H1 (cell line): ENCODE data around the gene ENO3. TPM values are rescaled to one million over a fixed set of nuclear protein-coding genes. Genes with fewer than 3 reads are reported as not detected.

ENCODE experiments used
- CTCF ChIA-PET: fragments of 300-600 bp; sonication (Branson Sonifier 250); formaldehyde crosslinking; loops from one replicate; lab custom pipeline; 2021; ENCODE audit not compliant: partially characterized antibody; lab: Charles Lee
- POLR2A ChIA-PET: fragments of 300-600 bp; sonication (Branson Sonifier 250); formaldehyde crosslinking; loops from one replicate; lab custom pipeline; 2021; ENCODE audit warnings: inconsistent platforms; ENCODE audit not compliant: partially characterized antibody; lab: Charles Lee
- DNase-seq, 2 experiments: peaks; one replicate each; pipeline versions ENCODE4 v3.0.0 to v3.0.0-alpha.2; 2010 to 2022; ENCODE audit warnings: low spot score in 2 of 2, low read depth in 1 of 2, mixed read lengths in 1 of 2
- FAIRE-seq: peaks from 2 replicates; lab custom pipeline; 2011; peaks lifted over from hg19 to GRCh38; lab: Jason Lieb, UNC
- H2AFZ ChIP-seq: 2 replicates; pipeline ENCODE4 v1.8.1; 2012; ENCODE audit warnings: low read length, inconsistent platforms
- H2AK5ac ChIP-seq: 2 replicates; pipeline ENCODE4 v1.6.1; 2013; ENCODE audit warnings: low read depth, low read length
- H2BK120ac ChIP-seq: replicated peaks from 2 replicates; pipeline ENCODE3; 2013; ENCODE audit warnings: low read depth, low read length, inconsistent platforms
- H2BK12ac ChIP-seq: 2 replicates; pipeline ENCODE4 v1.6.1; 2013; ENCODE audit warnings: low read depth, low read length
- H2BK15ac ChIP-seq: 2 replicates; pipeline ENCODE4 v1.6.1; 2013; ENCODE audit warnings: low read length
- H2BK20ac ChIP-seq: 2 replicates; pipeline ENCODE4 v1.6.1; 2013; ENCODE audit warnings: low read length
- H2BK5ac ChIP-seq: 2 replicates; pipeline ENCODE4 v1.6.1; 2013; ENCODE audit warnings: low read depth, low read length
- H3K14ac ChIP-seq: 2 replicates; pipeline ENCODE4 v1.6.1; 2013; ENCODE audit warnings: inconsistent platforms; ENCODE audit not compliant: insufficient read length
- H3K18ac ChIP-seq: 2 replicates; pipeline ENCODE4 v1.6.1; 2013; ENCODE audit warnings: low read length; ENCODE audit errors: extremely low read depth
- H3K23ac ChIP-seq: 2 replicates; pipeline ENCODE4 v1.6.1; 2013; ENCODE audit warnings: inconsistent platforms; ENCODE audit not compliant: insufficient read length
- H3K23me2 ChIP-seq: 2 replicates; pipeline ENCODE4 v1.6.1; 2013; ENCODE audit warnings: low read depth, low read length
- H3K27ac ChIP-seq: 2 replicates; pipeline ENCODE4 v1.6.1; 2011; ENCODE audit warnings: low read depth, low read length, inconsistent platforms
- H3K27me3 ChIP-seq, 4 experiments: replicated peaks in 1 of 4; 1 replicate in 1 of 4; 2 replicates in 3 of 4; pipeline versions ENCODE4 v1.6.1 to v1.8.1; 2011 to 2013; ENCODE audit warnings: low read length in 3 of 4, mild to moderate bottlenecking in 3 of 4, inconsistent platforms in 2 of 4, mixed read lengths in 2 of 4, moderate library complexity in 1 of 4; ENCODE audit not compliant: control insufficient read depth in 3 of 4, insufficient read depth in 3 of 4; ENCODE audit errors: extremely low read depth in 1 of 4
- H3K36me3 ChIP-seq, 4 experiments: 2 replicates each; pipeline versions ENCODE4 v1.6.1 to v1.8.1; 2011 to 2013; ENCODE audit warnings: mild to moderate bottlenecking in 4 of 4, low read length in 3 of 4, moderate library complexity in 2 of 4, control low read depth in 1 of 4, inconsistent platforms in 1 of 4; ENCODE audit not compliant: insufficient read depth in 4 of 4, control insufficient read depth in 2 of 4
- H3K4ac ChIP-seq: replicated peaks from 2 replicates; pipeline ENCODE3; 2013; ENCODE audit warnings: low read length, low read depth, mixed read lengths, inconsistent platforms; ENCODE audit not compliant: insufficient read length
- H3K4me1 ChIP-seq, 4 experiments: replicated peaks in 1 of 4; 1 replicate in 1 of 4; 2 replicates in 3 of 4; pipeline versions ENCODE4 v1.6.1 to v1.8.1; 2011 to 2013; ENCODE audit warnings: low read length in 3 of 4, inconsistent platforms in 2 of 4, mixed read lengths in 1 of 4; ENCODE audit not compliant: insufficient read depth in 4 of 4, control insufficient read depth in 3 of 4
- H3K4me2 ChIP-seq, 2 experiments: 2 replicates each; pipeline versions ENCODE4 v1.6.1 to v1.8.1; 2011 to 2013; ENCODE audit warnings: low read depth in 2 of 2, low read length in 2 of 2, control low read depth in 1 of 2, inconsistent platforms in 1 of 2, mild to moderate bottlenecking in 1 of 2; ENCODE audit not compliant: insufficient read depth in 1 of 2
- H3K4me3 ChIP-seq, 4 experiments: fragments of 200-600, 300-600 bp in 1 of 4; sonication (generic), shearing (Covaris generic), sonication (Bioruptor Twin) in 1 of 4; 2 replicates each; pipeline versions ENCODE4 v1.5.1 to v1.8.1; 2011 to 2016; ENCODE audit warnings: low read length in 4 of 4, low read depth in 3 of 4, control low read depth in 2 of 4, inconsistent platforms in 2 of 4, mild to moderate bottlenecking in 2 of 4, mixed read lengths in 1 of 4, moderate library complexity in 1 of 4; ENCODE audit not compliant: insufficient read depth in 2 of 4; ENCODE audit errors: extremely low read depth in 1 of 4
- H3K56ac ChIP-seq: replicated peaks from 2 replicates; pipeline ENCODE3; 2013; ENCODE audit warnings: low read depth, mild to moderate bottlenecking, mixed read lengths, low read length, inconsistent platforms; ENCODE audit not compliant: insufficient read length
- H3K79me1 ChIP-seq: 2 replicates; pipeline ENCODE4 v1.6.1; 2013; ENCODE audit warnings: low read depth, low read length, control low read depth
- H3K79me2 ChIP-seq, 2 experiments: 2 replicates each; pipeline versions ENCODE4 v1.6.1 to v1.8.1; 2012 to 2013; ENCODE audit warnings: low read length in 2 of 2, mild to moderate bottlenecking in 2 of 2, inconsistent platforms in 1 of 2; ENCODE audit not compliant: insufficient read depth in 2 of 2, control insufficient read depth in 1 of 2
- H3K9ac ChIP-seq, 4 experiments: replicated peaks in 1 of 4; 1 replicate in 1 of 4; 2 replicates in 3 of 4; pipeline versions ENCODE4 v1.6.1 to v1.8.1; 2011 to 2013; ENCODE audit warnings: low read depth in 3 of 4, low read length in 3 of 4, control low read depth in 2 of 4, mild to moderate bottlenecking in 2 of 4, moderate library complexity in 2 of 4, inconsistent platforms in 1 of 4; ENCODE audit errors: extremely low read depth in 1 of 4
- H3K9me3 ChIP-seq, 2 experiments: 2 replicates each; pipeline versions ENCODE4 v1.6.1 to v1.8.1; 2012 to 2013; ENCODE audit warnings: mild to moderate bottlenecking in 2 of 2, moderate library complexity in 2 of 2, control low read depth in 1 of 2, inconsistent platforms in 1 of 2, low read depth in 1 of 2, low read length in 1 of 2, mixed read lengths in 1 of 2; ENCODE audit not compliant: insufficient read depth in 2 of 2
- H4K20me1 ChIP-seq, 2 experiments: replicated peaks in 1 of 2; 2 replicates each; pipeline versions ENCODE3 to v1.8.1; 2011 to 2013; ENCODE audit warnings: inconsistent platforms in 2 of 2, low read length in 2 of 2, mild to moderate bottlenecking in 1 of 2; ENCODE audit not compliant: insufficient read depth in 2 of 2, control insufficient read depth in 1 of 2
- H4K5ac ChIP-seq: 2 replicates; pipeline ENCODE4 v1.6.1; 2013; ENCODE audit warnings: low read length, low read depth, mixed read lengths, inconsistent platforms; ENCODE audit not compliant: insufficient read length
- H4K8ac ChIP-seq: 2 replicates; pipeline ENCODE4 v1.8.0; 2013; ENCODE audit warnings: mild to moderate bottlenecking, moderate library complexity, low read length, inconsistent platforms; ENCODE audit not compliant: insufficient read depth; ENCODE audit errors: extremely low read depth
- H4K91ac ChIP-seq: replicated peaks from 2 replicates; pipeline ENCODE3; 2013; ENCODE audit warnings: low read length, mixed read lengths, inconsistent platforms; ENCODE audit not compliant: insufficient read length
- ASH2L ChIP-seq: fragments of 200-600, 300-600 bp; sonication (generic); IDR thresholded peaks from one replicate; pipeline ENCODE4 v1.7.1; 2017; ENCODE audit warnings: low read length
- BRCA1 ChIP-seq: IDR thresholded peaks from 2 replicates; pipeline ENCODE4 v1.6.1; 2012; ENCODE audit warnings: low read depth, low read length, improper control_type of control experiment
- CTBP2 ChIP-seq: IDR thresholded peaks from 2 replicates; pipeline ENCODE4 v1.7.0; 2011; ENCODE audit warnings: borderline replicate concordance, mild to moderate bottlenecking, moderate library complexity, mixed read lengths, low read length; ENCODE audit not compliant: insufficient read depth, insufficient read length
- KDM4A ChIP-seq: IDR thresholded peaks from one replicate; pipeline ENCODE4 v1.7.1; 2012; ENCODE audit warnings: low read depth, mild to moderate bottlenecking, moderate library complexity, low read length, inconsistent platforms; ENCODE audit not compliant: severe bottlenecking
- POLR2A ChIP-seq, 2 experiments: IDR thresholded peaks; 1 replicate in 1 of 2; 2 replicates in 1 of 2; pipeline ENCODE4 v1.6.1; 2011; ENCODE audit warnings: low read depth in 2 of 2, low read length in 2 of 2, mild to moderate bottlenecking in 2 of 2; ENCODE audit errors: control extremely low read depth in 1 of 2
- RBBP5 ChIP-seq: IDR thresholded peaks from 2 replicates; pipeline ENCODE4 v1.7.1; 2012; ENCODE audit warnings: low read depth, mild to moderate bottlenecking, inconsistent platforms, low read length, moderate library complexity, borderline replicate concordance
- RFX5 ChIP-seq: IDR thresholded peaks from 2 replicates; pipeline ENCODE4 v1.6.1; 2011; ENCODE audit warnings: low read depth, low read length, improper control_type of control experiment, borderline replicate concordance
- TAF7 ChIP-seq: optimal IDR thresholded peaks from 2 replicates; pipeline ENCODE3; 2011; ENCODE audit warnings: low read depth, mild to moderate bottlenecking, inconsistent platforms, low read length, moderate library complexity, borderline replicate concordance
- WGBS, 2 experiments: shearing (Covaris generic) in 1 of 2; methylation state at CpG; one replicate each; pipeline versions ENCODE4 v1.1.6 to v1.1.7; 2013 to 2015; ENCODE audit warnings: low lambda C conversion rate in 2 of 2, mixed read lengths in 2 of 2, inconsistent platforms in 1 of 2, low coverage in 1 of 2, missing lambda C conversion rate in 1 of 2; ENCODE audit not compliant: insufficient replicate concordance in 2 of 2, insufficient coverage in 1 of 2, insufficient read length in 1 of 2; ENCODE audit errors: extremely low coverage in 1 of 2, missing lambda C conversion rate in 1 of 2; 5-methylcytosine and 5-hydroxymethylcytosine counted together
- polyA plus RNA-seq, 7 experiments: library from polyadenylated mRNA; depleted of rRNA in 3 of 7; stranded (reverse) in 5 of 7; unstranded in 2 of 7; fragments of >200 nt in 5 of 7; fragments of 200-250 nt in 2 of 7; gene quantifications; 1 replicate in 5 of 7; 2 replicates in 1 of 7; 4 replicates in 1 of 7; pipeline versions ENCODE4 v1.2.1 to v1.2.3, GENCODE V29; 2011 to 2013; ENCODE audit warnings: missing spikeins in 2 of 7, mixed read lengths in 2 of 7
- total RNA-seq: library from RNA; stranded (reverse); fragmentation: NEBNext Ultra II Directional; extraction: Animal tissue kit (Norgen Biotek cat#: 25700); gene quantifications from 2 replicates; pipeline ENCODE4 v1.2.1, GENCODE V29; 2021

ENO3 gene
- total and polyA plus RNA-seq, 2 of the 8 experiments (the other 6 are each of a cell fraction or from before 2014, with no cell fraction given), result 25.0 to 25.7 TPM

- Histone ChIP-seq H4K91ac (peak overlapping the region; percentile 95), H3K4me2 (peak overlapping the region; percentile 95 to 97), H2BK120ac (no peak overlapping the region), H2BK12ac (peak overlapping the region; percentile 43; the same call in 1 of the 2 replicates), H2AK5ac (no peak overlapping the region), H3K36me3 (peaks cover 0 to 19% (median 15%) of the 10 kb centered on the region in 4 experiments; a peak in 7 of 8 replicates), H3K18ac (peak overlapping the region; percentile 93), H3K27ac (peak overlapping the region; percentile 79), H4K20me1 (peaks cover 14 to 16% of the 10 kb centered on the region in 2 experiments), H3K4me3 (peak overlapping the region; percentile 69 to 97 (median 80)), H3K23me2 (peaks cover 14% of the 10 kb centered on the region), H2BK15ac (peak overlapping the region; percentile 88; the same call in 1 of the 2 replicates), H3K9me3 (no peaks in the 10 kb centered on the region), H2BK20ac (no peak overlapping the region), H2BK5ac (peak overlapping the region; percentile 95; the same call in 1 of the 2 replicates), H3K27me3 (no peaks in the 10 kb centered on the region), H3K14ac (no peak overlapping the region), H3K9ac (peak overlapping the region in 3 of 4 experiments; percentile 13 to 76 (median 58); a peak in 5 of 7 replicates), H3K4ac (peak overlapping the region; percentile 88), H4K5ac (peak overlapping the region; percentile 87), H3K56ac (peak overlapping the region; percentile 34), H3K4me1 (peaks cover 4 to 17% (median 12%) of the 10 kb centered on the region in 4 experiments), H2AFZ (no peak overlapping the region), H4K8ac (peak overlapping the region; percentile 85), H3K79me2 (peaks cover 8 to 30% of the 10 kb centered on the region in 2 experiments), H3K23ac (no peak overlapping the region), H3K79me1 (0 out of 2 replicates have a peak, but pooled peaks cover 2% of the 10 kb centered on the region)
- DNase-seq, result peak in 1 of 2 experiments; percentile 77
- WGBS, 2 experiments, result 1% methylated on average over 35 of the region's 52 CpGs; no CpG with 5 or more reads in 1 of the 2 experiments
- ChIA-PET POLR2A (interaction anchor here (0.7 to 32.4 kb wide), 10 partner anchors 3 to 241 kb away, joined by 3 to 987 read pairs (median 4); partner anchors contain the start of genes ENO3, GP1BA, PFN1 and RNF167), CTCF (interaction anchor here (1.0 to 2.1 kb wide), 5 partner anchors 10 to 111 kb away, joined by 3 to 5 read pairs (median 4); partner anchors contain the start of genes RNF167 and SLC25A11)
- TF ChIP-seq TAF7, result peak; percentile 36
- TF ChIP-seq BRCA1, result no peak
- TF ChIP-seq POLR2A (IDR thresholded peaks at IDR 0.05; ENCODE audit: control extremely low read depth in 1 of 2, low read depth in 2 of 2, low read length in 2 of 2), result peak in 1 of 2 experiments; percentile 50; a peak in 1 of 3 replicates
- TF ChIP-seq ASH2L, result peak; percentile 49
- TF ChIP-seq RBBP5, result peak; percentile 36; the same call in 1 of the 2 replicates
- peak; percentile 29 for TF ChIP-seq KDM4A
- TF ChIP-seq CTBP2, result no peak
- no peak for TF ChIP-seq RFX5
- FAIRE-seq, result no peak
These were observed 709 bp upstream of the ENO3 start for GRCh38 chr17:4950075-4950745.
